GM18868 (cell line): ENCODE data around the gene RMND5B.
"Not testable (repeated sequence)": the region's sequence is repeated elsewhere in the genome, so short reads cannot be mapped to it uniquely, and the experiment has no call there.

Experiments used
- ATAC-seq: cut with Tn5 transposase; IDR thresholded peaks from one replicate; pipeline ENCODE4 v1.9.1; 2021; ENCODE audit warnings: mild to moderate bottlenecking, moderate library complexity; ENCODE audit not compliant: unreplicated experiment

The RMND5B gene

GRCh38 chr5:178163772-178164735, 33.2 kb downstream of the RMND5B start:
- peak; percentile 86 for ATAC-seq

DNA sequence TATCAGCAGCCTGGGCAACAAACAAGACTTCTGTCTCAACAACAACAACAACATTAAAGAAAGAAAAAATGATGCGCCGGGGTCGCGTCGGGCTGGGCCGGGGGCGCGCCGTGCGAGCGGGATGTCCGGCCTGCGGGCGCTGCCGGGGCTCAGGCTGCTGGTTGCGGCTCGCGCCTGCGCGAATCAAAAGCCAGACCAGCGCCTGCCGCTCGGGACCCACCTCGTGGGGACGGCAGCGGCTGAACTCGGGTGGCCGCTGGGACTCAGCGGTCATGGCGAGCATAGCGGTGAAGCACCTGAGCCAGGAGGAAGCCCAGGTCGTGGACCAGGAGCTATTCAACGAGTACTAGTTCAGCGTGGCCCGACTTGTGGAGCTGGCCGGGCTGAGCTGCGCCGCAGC, 34.8 kb downstream of the RMND5B start:
- ATAC-seq: no peak

DNA sequence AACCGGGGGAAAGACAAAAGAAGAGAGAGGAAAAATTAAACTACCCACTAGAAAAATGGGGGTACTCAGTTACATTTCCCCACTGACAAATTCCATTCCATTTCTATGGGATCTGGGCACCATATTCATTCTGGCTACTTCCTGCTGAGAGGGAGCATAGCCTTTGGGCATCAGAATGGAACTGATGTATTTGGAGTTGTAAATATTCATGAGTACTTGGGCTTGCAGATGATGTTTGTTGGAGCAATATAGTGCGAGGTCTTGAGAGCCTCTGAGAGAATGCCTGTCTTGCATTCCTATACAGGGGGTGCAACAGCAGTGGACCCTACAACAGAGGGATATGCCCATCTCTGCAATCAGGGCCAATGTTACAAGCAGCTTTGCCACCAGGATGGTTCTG, 39.6 kb downstream of the RMND5B start:
- ATAC-seq: no peak

GRCh38 chr5:178174456-178174855, 43.6 kb downstream of the RMND5B start:
- no peak for ATAC-seq

DNA sequence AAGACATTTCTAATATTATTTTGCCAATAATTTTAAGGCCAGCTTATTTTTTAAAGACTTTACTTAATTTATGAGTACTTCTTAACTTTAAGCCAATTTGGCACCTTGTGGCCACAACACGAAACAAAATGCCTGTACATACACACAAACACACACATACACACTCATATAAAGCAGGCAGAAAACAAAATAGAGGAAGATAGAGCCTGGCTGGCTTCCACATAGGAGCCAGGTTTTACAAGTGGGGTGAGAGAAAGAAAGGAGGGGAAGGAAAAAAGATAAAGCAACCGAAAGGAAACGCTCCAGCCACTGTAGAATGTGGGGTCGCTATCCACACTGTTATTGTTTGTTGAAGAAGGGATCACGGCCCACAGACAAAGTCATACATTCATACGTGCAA, 46.0 kb downstream of the RMND5B start:
- no peak for ATAC-seq

DNA sequence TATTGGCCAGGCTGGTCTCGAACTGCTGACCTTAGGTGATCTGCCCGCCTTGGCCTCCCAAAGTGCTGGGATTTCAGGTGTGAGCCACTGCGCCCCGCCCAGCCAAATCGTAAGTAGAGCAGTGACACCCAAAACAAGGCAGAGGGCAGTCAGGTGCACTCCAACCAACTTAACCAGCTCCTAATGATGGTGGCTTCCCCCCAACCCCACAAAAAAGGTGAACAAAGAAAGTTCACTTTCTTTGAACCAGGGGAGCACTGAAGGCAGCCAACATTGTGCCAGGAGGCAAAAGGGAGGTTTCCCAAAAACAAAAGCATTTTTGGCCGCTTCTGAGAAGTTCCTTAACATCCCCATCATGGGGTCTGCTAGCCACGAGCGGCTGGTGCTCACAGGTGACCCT, 46.8 kb downstream of the RMND5B start:
- no peak for ATAC-seq

DNA sequence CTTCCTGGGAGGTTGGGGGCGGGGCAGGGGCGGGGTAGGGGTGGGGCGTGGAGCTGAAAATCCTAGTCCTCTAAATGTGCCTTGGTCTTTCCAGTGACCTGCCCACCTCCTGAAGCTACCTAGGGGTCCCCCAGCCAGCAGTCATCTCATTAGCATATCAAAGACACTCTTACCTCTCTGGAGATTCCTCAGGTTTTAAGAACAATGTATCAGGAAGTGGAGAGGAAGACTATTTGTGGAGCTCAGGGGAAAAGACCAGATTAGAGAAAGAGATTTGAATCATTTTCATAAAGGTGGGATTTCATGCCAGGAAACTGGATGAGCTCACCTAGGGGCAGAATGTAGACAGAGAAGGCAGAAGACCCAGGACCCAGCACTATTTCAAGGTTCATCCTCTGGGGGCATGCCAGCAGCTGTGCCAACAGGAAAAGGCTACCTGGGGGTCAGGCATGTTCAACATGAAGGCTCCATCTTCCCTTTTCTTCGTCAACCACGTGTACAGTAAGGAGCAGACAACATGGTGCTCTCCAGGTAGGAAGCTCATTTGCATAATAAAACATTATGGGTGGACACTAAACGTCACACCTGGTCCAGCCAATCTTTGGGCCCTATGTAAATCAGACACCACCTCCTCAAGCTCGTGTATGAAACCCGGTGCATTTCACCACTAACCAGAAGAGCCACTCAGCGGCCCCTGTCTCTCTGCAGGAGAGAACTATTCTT, 49.5 kb downstream of the RMND5B start:
- ATAC-seq: no peak

DNA sequence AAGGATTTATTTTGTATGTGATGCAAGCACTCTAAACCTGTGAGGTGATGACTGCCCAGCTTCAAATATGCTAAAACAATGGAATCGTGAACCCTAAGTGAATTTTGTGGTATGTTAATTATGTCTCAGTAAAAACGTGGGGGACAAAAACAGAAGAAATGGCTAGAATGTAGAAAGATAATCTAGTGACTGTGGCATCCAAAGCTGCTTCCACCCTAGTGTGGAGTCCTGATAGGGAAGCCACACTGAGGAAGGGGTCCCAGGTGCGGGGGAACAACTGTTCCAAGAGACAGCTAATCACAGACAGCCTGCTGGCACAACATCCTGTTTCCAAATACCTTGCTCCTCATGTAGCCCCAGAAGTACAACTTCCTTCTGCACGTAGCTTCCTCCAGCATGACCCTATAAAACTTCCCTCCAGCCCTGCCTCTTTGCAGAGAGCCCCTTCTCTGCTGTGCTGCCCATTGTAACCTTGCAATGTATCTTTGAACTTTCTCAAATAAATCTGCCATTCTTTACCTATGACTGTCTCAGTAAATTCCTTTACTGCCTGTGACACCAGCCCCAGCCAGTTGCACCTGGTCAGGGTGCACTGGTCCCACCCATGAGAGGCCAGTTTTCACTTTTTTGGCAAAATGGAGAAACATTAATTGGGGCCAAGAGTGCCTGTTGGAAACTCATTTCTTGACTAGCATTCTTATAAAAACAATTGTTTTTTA, 51.5 kb downstream of the RMND5B start:
- no peak for ATAC-seq

GRCh38 chr5:178186427-178186826, 55.6 kb downstream of the RMND5B start:
- no peak for ATAC-seq

DNA sequence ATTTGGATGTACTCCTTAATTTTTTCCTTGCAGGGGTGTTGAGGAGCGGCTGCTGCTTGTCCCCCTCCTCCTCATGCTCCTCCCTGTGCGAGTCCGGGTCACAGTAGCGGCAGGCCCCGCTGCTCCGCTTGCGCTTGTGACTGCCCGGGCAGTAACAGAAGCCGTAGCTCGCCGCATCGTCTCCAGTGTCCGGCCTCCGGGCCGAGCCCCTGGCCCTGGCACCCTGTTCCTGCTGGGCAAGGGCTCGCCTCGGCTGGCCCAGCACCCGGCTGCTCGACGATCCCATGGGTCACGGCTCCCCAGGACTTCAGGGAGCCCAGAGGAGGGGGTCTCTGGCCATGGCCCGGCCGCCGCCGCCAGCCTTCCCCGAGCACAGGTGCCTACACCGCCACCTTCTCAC, 56.2 kb downstream of the RMND5B start, which contains the start of gene GMCL2:
GMCL2 (minus strand) TSS at position 358 of the 400 bp plus-strand sequence; CDS start at position 286, 72 bp downstream.
- ATAC-seq: no peak

DNA sequence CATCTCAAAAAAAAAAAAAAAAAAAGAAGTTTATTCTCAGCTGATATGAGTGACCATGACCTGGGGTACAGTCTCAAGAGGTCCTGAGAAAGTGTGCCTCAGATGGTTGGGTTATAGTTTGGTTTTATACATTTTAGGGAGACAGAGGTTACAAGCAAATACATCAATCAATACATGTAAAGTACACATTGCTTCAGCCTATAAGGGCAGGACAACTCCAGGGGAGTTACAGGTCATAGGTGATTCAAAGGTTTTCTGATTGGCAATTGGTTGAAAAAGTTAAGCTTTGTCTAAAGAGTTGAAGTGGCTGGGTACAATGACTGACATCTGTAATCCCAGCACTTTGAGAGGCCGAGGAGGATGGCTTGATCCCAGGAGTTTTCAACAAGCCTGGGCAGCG, 58.6 kb downstream of the RMND5B start:
- no peak for ATAC-seq

- no peak for ATAC-seq
These were observed 60.8 kb downstream of the RMND5B start for GRCh38 chr5:178191661-178192060.

- no peak for ATAC-seq
These were observed 61.4 kb downstream of the RMND5B start for GRCh38 chr5:178192244-178192643.

- no peak for ATAC-seq
These were observed 62.0 kb downstream of the RMND5B start for GRCh38 chr5:178192787-178193186.

DNA sequence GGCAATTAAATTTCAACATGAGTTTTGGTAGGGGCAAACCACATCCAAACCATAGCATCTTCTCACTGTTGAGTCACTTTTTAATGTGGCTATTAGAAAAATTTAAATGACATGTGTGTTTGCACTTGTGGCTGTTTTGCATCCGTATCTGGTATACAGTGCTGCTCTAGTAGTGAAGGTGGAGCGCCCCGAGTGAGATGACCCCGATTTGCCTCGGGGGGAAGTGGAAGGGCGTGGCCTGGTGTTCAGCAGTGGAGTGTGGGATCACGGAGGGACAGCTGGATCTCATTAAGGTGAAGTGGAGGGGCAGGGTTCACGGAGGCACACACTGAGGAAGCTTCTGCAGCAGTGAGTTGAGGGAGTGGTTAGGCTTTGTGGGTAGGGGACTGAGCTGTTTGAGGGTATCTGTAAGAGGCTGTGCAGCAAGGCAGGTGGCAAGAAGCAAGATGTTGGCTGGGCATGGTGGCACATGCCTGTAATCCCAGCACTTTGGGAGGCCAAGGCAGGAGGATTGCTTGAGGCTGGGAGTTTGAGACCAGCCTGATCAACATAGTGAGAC, 62.5 kb downstream of the RMND5B start:
- no peak for ATAC-seq

DNA sequence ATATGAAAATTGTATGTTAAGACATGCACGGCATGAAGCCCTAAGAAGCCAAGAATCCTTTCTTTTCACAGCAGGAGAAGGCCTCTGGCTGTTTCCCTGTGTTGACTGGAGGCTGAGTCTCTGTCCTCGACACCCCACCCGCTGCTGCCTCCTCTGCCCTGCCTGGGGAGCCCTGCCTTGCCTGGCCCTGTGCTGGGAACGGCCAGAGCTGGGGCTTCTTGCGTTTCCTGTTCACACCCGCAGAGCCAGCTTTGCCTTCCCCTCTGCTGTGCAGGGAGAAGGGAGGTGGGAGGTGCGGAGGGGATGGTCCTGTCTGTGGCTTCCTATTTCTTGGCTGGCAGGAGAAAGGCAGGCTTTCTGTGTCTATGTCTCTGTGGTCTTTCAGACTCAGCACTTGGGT, 63.2 kb downstream of the RMND5B start:
- ATAC-seq: no peak

DNA sequence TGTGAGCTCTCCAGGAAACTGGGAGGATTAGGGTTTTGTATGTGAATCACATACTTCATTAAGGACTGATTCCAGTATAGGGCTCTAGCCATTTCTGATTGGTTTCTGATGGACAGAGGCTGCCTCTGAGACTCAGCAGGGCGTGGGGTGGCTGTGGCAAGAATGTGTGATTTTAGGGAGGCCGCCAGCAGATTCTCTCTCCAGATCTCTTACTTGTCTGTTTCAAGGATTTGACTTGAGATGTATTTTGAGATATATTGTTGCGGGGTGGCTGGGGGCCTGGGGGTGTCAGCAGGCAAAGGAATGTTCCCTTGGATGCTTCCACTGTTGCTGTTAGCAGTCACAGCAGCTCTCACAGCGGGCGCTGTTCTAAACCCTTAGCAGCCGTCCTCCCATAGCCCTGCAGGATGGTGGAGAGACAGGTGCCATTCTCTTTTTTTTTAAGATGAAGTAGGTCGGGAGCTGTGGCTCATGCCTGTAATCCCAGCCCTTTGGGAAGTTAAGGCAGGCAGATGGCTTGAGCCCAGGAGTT, 65.5 kb downstream of the RMND5B start:
- no peak for ATAC-seq

GRCh38 chr5:178196986-178197385, 66.2 kb downstream of the RMND5B start:
- no peak for ATAC-seq

DNA sequence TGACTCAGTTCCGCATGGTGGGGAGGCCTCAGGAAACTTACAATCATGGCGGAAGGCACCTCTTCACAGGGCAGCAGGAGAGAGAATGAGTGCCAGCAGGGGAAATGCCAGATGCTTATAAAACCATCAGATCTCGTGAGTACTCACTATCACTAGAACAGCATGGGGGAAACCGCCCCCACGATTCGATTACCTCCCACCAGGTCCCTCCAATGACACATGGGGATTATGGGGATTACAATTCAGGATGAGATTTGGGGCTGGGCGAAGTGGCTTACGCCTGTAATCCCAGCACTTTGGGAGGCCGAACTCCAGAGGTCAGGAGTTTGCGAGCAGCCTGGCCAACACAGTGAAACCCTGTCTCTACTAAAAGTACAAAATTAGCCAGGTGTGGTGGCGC, 67.3 kb downstream of the RMND5B start:
- not testable (repeated sequence) for ATAC-seq

GRCh38 chr5:178198706-178199105, 67.9 kb downstream of the RMND5B start:
- ATAC-seq: no peak
